Mononuclear cell (primary cell): ENCODE results near the gene GFPT2. TPM values are rescaled to one million over a fixed set of nuclear protein-coding genes. Genes with fewer than 3 reads are reported as not detected.

Experiments
- H3K27me3 ChIP-seq: 2 replicates; pipeline ENCODE4 v1.6.0; 2011; ENCODE audit warnings: low read length, control low read depth; ENCODE audit not compliant: insufficient read depth
- H3K4me1 ChIP-seq: 2 replicates; pipeline ENCODE4 v1.5.1; 2011; ENCODE audit warnings: mild to moderate bottlenecking, low read length, control low read depth; ENCODE audit not compliant: insufficient read depth
- H3K4me3 ChIP-seq: 2 replicates; pipeline ENCODE4 v1.5.1; 2011; ENCODE audit warnings: mild to moderate bottlenecking, low read length, moderate library complexity
- H3K9me3 ChIP-seq: 2 replicates; pipeline ENCODE4 v1.5.1; 2011; ENCODE audit warnings: low read depth, mild to moderate bottlenecking, control low read depth, low read length
- total RNA-seq: library from RNA; depleted of rRNA; stranded (reverse); fragments of >200 nt; gene quantifications from one replicate; pipeline ENCODE4 v1.2.3, GENCODE V29; 2012

Gene GFPT2
- total RNA-seq, 1 donor: 1.7 TPM

DNA sequence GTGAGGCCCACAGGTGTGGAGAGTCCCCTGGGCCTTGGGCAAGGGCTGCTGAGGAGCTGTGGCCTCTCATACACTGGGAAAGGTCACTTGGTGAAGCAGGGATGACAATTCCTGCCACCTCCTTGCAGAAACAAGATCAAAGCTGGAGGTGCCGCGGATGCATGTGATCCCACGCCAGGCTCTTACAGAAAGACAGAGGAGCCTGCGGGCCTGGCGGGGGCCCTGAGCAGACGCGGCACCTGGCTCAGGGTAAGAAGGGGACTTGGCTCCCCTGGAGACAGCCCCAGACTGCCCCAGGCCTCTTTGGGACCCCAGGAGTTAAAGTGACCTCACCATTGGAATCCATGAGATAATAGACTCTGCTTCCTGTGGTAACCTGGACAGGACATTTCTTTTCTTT is 4.8 kb downstream of the GFPT2 start:
- Histone ChIP-seq H3K4me3 (no peak overlapping the region), H3K27me3 (peaks cover 22% of the 10 kb centered on the region), H3K9me3 (no peaks in the 10 kb centered on the region), H3K4me1 (peaks cover 10% of the 10 kb centered on the region)

DNA sequence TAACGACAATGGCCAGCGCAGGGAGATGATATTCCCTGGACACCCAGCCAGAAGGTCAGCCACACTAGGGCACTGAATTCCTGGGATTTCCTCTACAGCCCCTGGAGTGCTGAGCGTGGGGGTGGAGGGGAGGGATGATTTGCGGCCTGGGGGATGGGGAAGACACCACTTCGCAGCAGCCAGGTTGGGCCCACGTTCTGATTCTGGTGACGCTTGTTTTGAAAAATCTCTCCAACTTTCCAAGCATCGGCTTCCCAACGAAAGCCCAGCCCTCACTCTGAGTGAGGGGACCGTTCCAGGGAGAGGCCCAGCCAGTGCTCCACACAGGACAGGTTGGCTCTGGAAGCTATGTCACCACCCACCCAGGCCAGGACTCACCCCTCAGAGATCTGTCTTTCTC is 5.4 kb downstream of the GFPT2 start:
- Histone ChIP-seq H3K9me3 (no peaks in the 10 kb centered on the region), H3K27me3 (peaks cover 20% of the 10 kb centered on the region), H3K4me3 (no peak overlapping the region), H3K4me1 (peaks cover 6% of the 10 kb centered on the region)

DNA sequence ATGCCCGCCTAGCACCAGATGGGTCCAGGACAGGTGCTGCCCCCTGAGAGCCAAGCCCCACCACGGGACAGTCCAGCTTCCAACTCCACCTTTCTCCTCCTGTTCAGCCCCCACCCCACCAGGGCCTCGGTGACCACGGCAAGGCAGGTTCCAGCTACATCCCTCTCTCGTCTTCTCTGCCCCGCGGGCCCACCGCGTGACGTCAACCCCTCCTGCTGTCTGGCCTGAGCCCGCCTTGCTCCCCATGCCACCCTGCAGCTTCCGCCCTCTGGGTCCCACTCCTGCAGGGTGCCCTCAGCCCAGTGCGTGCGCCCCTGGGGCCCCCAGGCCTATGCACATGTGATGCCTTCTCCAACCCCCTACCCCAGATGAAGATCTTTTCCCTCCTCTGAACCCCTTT is 6.8 kb downstream of the GFPT2 start:
- H3K27me3 ChIP-seq: peaks cover 6% of the 10 kb centered on the region
- no peaks in the 10 kb centered on the region for H3K9me3 ChIP-seq

DNA sequence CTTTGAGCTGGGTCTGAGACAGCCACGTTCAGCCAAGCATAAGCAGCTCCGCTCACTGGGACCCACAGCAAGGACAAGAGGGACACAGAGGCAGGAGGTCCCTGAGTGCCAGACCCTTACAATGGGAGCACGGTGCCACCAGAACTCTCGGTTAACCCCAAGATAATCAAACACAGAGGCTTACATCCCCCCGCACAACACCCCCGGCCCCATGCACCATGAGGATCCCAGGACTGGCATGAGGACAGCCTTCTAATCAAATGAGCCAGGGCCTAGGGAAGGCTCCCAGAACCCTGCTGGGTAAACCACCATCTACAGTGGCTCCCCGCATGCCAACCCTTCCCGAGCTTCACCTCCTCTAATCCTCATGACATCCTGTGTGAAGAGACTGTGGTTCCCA is 7.4 kb downstream of the GFPT2 start:
- Histone ChIP-seq H3K4me3 (no peak overlapping the region), H3K27me3 (peaks cover 3% of the 10 kb centered on the region), H3K4me1 (no peaks in the 10 kb centered on the region), H3K9me3 (no peaks in the 10 kb centered on the region)

More for the DNA sequence above, 6.8 kb downstream of the GFPT2 start:
- no peak overlapping the region for H3K4me3 ChIP-seq
- H3K4me1 ChIP-seq: no peaks in the 10 kb centered on the region

DNA sequence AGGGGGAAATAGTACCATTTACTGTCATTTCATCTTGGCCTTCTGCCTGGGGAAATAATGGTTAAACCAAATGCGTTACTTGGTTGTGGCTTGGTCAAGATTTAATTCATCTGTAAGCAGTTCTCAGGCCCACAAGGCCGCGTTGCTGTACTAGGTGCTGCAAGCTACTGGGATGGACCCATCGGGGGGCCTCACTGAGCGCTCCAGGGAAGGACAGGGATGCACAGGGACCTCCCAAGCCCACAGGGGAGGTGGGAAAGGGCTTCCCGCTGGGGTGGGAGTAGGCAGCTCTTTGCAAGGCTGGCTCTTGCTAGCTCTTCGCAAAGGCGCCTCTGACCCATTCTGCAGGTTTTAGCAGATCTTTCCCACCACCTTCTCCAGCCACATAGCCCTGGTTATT is 8.0 kb downstream of the GFPT2 start:
- Histone ChIP-seq H3K27me3 (no peaks in the 10 kb centered on the region), H3K4me3 (no peak overlapping the region), H3K4me1 (no peaks in the 10 kb centered on the region), H3K9me3 (no peaks in the 10 kb centered on the region)

DNA sequence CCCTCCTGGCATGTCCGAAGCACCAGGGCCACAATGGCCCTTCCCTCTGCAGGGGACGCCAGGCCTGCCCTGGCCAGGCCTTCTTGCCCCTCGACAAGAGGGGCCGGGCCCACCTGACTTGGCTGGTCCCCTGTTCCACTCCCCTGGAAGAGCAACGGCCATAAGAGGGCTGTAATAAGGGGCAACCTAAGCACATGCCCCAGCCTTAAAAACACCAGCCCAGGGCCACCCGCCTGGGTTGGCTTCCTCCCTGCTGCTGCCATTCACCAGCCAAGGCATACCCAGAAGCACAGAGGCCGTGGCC is 8.5 kb downstream of the GFPT2 start:
- no peaks in the 10 kb centered on the region for H3K9me3 ChIP-seq
- H3K4me3 ChIP-seq: no peak overlapping the region
- no peaks in the 10 kb centered on the region for H3K4me1 ChIP-seq
- no peaks in the 10 kb centered on the region for H3K27me3 ChIP-seq

DNA sequence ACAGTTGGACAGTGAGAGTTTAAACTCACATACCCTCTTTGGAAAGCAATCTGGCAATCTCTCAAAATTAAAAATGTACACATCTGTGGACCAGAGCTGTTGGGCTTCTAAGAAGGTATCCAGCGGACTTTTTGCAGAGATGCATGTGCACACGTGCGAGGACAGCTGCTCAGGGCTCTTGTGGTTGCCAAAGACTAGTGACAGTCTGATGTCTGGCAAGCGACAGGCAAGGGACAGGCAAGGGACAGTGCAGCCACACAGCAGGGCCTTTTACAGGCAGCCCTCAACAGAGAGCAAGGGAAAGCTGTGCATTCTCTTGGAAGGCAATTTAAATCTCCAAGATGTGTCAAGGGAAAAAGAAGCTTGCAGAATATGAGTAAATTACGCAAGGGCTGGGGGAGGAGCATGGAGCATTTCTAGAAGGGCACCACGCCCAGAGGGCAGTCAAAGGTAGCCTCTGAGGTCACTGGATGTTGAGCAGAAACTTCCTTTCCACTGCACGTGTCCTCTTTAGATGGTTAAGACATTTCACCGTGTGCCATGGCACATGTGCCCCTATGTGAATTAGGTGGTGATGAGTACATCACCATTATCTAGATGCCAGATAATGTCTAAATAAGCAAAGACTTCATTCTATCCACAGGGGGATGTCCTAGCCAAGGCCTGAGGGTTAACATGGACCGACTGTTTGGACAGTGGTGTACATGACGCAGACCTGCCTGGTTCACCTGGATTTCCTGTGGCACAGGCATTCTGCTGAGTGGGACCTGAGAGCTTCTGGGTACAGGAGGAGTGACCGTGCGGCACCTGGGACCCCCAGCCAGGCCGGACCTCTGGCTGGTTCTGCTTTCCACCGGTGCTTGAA is 9.1 kb downstream of the GFPT2 start:
- H3K9me3 ChIP-seq: no peaks in the 10 kb centered on the region
- no peaks in the 10 kb centered on the region for H3K4me1 ChIP-seq
- H3K27me3 ChIP-seq: no peaks in the 10 kb centered on the region
- no peak overlapping the region for H3K4me3 ChIP-seq

DNA sequence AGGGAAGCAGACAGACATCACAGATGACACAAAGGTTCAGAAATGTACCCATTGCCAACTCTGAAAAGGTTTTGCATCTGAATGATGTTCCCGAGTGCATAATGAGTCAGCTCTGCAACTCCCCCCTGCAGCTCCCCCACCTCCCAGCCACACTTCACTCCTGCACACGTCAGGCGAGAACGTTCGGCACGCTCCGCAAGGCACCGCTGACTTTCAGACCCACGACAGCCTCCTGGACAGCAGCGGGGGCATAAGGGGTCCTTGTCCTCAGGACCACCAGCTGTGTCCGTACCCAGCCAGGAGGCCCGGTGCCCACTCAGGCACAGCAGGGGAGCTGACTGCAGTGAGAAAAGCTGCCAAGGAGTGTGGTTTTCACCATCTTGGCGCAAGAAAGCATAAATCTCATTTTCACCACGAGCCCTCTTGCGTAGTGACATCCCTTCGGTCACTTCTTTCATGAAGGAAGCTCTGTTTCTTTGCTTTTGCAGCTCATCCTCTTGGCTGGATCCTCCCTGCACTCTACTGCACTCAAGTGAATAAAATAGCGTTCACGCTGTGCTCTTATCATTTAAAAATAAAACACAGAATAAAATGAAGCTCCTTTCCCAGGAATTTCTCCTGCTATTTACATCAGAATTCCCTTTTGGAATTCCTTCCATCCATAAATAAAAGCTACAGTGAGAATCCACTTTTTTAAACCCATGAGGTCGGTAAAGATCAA is 9.9 kb downstream of the GFPT2 start:
- Histone ChIP-seq H3K4me1 (no peaks in the 10 kb centered on the region), H3K9me3 (no peaks in the 10 kb centered on the region), H3K4me3 (no peak overlapping the region), H3K27me3 (no peaks in the 10 kb centered on the region)

DNA sequence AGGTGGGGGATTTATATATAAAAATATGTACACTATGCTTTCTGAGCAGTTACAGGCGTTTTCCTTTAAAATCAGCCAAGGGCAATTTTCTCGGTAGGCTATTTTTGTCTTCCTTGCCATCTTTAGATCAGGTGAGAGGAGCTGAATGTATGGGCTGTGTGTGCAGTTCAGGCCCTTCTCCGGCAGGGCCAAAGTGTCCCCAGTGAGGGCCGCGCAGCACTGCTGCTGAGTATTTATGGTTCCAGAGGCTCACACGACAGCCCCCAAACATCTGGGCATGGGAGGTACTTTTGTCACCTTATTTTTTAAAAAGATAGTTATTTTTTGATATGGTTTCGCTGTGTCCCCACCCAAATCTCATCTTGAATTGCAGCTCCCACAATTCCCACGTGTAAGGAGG is 11.5 kb downstream of the GFPT2 start:
- H3K4me3 ChIP-seq: no peak overlapping the region
- no peaks in the 10 kb centered on the region for H3K27me3 ChIP-seq
- no peaks in the 10 kb centered on the region for H3K4me1 ChIP-seq
- no peaks in the 10 kb centered on the region for H3K9me3 ChIP-seq

DNA sequence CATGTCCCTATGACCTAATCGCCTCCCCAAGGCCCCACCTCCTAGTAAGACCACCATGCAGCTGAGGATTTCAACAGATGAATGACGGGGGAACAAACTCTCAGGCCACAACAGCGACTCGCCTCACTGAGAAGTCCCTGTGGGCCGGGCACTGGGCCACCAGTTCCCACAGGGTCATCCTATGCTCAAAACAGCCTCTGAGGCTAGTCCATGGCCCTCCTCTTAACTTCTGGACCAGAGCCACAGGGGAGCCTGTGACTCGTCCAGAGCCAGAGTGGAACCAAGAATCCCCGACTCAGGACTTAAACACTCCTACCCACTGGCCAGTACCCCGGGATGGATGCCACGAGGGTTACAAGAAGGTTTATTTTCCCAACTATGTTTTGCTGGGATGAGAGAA is 12.3 kb downstream of the GFPT2 start:
- Histone ChIP-seq H3K27me3 (no peaks in the 10 kb centered on the region), H3K4me1 (no peaks in the 10 kb centered on the region), H3K9me3 (no peaks in the 10 kb centered on the region), H3K4me3 (no peak overlapping the region)

DNA sequence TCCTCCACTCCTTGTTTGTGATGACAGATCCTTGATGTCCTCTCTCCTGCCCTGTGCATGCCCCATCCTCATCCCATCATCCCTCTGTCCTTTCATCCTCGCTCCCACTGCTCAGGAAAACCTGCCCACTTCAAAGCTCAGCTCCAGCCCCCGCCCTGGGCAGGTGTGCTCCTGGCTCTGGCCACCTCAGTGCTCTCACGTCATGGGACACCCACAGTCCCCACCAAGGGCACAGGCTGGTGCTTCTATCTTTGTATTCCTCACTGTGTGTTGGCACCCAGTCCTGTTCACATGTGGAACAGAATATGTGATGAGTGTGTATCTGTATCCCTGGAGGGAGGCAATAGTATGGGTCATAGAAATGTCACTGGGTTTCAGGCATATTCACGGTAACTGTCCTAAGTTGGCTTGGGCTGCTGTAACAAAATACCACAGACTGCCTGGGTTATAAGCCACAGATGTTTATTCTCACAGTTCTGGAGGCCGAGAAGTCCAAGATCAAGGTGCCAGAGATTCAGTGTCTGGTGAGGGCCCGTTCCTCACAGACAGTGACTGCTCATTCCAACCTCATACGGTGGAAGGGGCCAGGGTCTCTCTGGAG is 13.5 kb downstream of the GFPT2 start:
- Histone ChIP-seq H3K27me3 (no peaks in the 10 kb centered on the region), H3K4me3 (no peak overlapping the region), H3K9me3 (no peaks in the 10 kb centered on the region), H3K4me1 (no peaks in the 10 kb centered on the region)

DNA sequence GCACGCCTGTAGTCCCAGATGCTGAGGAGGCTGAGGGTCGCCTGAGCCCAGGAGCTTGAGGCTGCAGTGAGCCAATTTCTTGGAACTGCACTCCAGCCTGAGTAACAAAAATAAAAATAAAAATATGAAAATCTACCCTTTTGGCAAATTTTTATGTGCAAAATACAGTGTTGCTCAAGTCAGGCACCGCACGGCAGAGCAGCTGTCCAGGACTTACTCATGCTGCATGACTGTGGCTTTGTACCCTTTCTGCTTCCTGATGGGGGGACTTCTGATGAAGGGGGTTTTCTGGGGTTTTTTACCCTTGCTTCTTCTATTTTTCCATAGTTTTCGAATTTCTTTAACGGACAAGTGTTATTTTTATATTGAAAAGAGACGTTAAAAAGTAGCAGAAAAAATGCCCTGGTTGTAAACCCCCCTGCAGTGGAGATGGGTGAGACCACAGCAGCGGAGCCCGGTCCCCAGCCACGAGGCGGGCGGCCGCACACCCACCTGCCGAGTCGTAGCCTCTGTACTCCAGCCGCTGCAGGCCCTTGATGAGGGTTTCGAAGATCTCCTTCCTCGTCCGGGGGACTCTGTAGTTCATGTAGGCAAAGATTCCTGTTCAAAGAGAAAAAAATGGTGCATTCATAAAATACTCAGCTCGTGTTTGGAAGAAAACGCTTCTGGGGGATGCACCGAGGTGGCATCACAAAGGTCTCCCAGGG is 15.0 kb downstream of the GFPT2 start:
- Histone ChIP-seq H3K27me3 (no peaks in the 10 kb centered on the region), H3K4me1 (no peaks in the 10 kb centered on the region), H3K4me3 (no peak overlapping the region), H3K9me3 (no peaks in the 10 kb centered on the region)

DNA sequence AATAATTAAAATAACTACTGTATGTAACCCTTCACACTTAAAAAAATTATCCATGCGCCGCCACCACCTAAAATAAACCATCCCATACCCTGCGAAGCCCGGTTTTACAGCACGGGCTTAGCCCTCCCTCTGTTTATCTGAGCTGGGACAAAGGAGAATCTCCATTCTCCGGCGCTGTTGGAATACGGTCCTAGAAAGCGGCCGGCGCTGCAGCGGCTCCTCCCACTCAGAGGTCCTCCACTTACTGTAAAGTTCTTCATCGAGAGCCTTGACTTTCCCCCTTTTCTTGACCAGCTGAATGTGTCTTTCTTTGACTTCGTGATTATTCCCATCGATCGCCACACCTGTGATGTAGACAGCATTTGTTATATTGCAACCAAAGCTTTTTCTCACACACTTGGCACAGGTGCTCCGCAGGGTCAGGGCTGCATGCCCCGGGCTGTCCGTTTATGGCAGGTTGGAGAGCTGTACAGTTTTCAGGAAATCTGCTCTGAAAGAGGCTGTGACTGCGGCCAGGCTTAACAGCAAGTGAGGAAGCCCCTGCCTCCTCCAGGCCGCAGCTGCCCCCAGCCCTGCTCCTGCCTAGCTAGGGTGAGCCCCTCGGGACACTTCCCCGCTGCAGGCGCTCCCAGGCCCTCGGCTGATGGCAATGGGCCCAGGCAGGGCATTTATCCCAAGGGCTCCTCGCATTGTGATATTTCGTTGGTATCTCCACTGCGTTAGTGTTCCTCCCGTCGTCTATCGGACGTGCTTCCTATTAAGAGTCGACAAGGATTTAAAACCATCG is 16.7 kb downstream of the GFPT2 start:
- no peak overlapping the region for H3K4me3 ChIP-seq
- H3K4me1 ChIP-seq: no peaks in the 10 kb centered on the region
- H3K9me3 ChIP-seq: no peaks in the 10 kb centered on the region
- no peaks in the 10 kb centered on the region for H3K27me3 ChIP-seq

DNA sequence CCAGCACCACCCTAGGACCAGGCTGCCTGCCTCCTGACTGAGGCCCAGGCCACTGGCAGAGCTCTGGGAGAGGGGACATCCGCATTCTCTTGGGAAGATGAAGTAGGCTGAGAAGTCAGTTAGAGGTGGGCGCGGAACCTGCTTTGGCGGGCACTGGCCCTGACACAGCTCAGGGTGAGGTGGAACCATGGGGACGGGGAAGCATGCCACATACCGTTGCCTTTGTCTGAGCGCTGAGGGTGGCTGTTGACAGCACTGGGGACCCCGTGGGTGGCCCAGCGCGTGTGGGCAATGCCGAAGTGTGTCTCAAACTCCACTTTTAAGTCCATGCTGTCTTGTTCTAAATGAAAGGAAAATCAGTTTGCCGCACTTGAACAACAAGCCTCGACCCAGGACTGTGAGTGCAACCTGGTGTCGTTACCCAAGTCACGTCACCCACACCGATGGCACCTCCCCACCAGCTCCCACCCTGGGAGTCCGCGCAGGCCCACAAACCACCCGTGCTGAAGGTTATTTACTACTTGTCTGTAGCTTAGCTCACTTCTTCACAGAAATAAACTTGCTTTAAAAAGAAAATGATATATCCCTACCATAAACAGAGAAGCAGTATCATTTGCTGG is 17.4 kb downstream of the GFPT2 start:
- H3K27me3 ChIP-seq: no peaks in the 10 kb centered on the region
- no peaks in the 10 kb centered on the region for H3K9me3 ChIP-seq
- H3K4me1 ChIP-seq: no peaks in the 10 kb centered on the region
- H3K4me3 ChIP-seq: no peak overlapping the region
